ENCODE data around the gene ARX.

GRCh38 chrX:24956828-24957227, 58.9 kb downstream of the ARX start:
- no peak for TF ChIP-seq POLR2AphosphoS5 (IDR thresholded peaks at IDR 0.05; ENCODE audit: control insufficient read depth, insufficient read depth, low read depth, low read length)
- TF ChIP-seq ARID3A (IDR thresholded peaks at IDR 0.05; ENCODE audit: borderline replicate concordance, low read depth, low read length) = no peak
- no peak for TF ChIP-seq RAD21 (CRISPR knock-in tag; conservative IDR thresholded peaks at IDR 0.05 in 1 of 2, IDR thresholded peaks at IDR 0.05 in 1 of 2)
- no peak for TF ChIP-seq POLR2A (conservative IDR thresholded peaks at IDR 0.05)
- no peak for TF ChIP-seq TAF1 (IDR thresholded peaks at IDR 0.05; ENCODE audit: control insufficient read depth, extremely low read depth, insufficient read depth, low read length, severe bottlenecking)
- no peak for TF ChIP-seq CTCF (IDR thresholded peaks at IDR 0.05 in 2 of 3, conservative IDR thresholded peaks at IDR 0.05 in 1 of 3; ENCODE audit: insufficient read depth in 2 of 3, low read depth in 1 of 3, low read length in 3 of 3)
- no peak for TF ChIP-seq EZH2 (IDR thresholded peaks at IDR 0.05; ENCODE audit: borderline replicate concordance, low read depth, low read length)
- TF ChIP-seq FOS (IDR thresholded peaks at IDR 0.05; ENCODE audit: extremely low read depth, insufficient read length) = no peak
- no peak for TF ChIP-seq TGIF2 (CRISPR knock-in tag; IDR thresholded peaks at IDR 0.05)
- TF ChIP-seq ELF1 (tag; IDR thresholded peaks at IDR 0.05) = no peak
